GM21367 (cell line): Measurements from ENCODE around the gene ZGPAT.
"Not testable (repeated sequence)": the region's sequence is repeated elsewhere in the genome, so short reads cannot be mapped to it uniquely, and the experiment has no call there.

Experiments
- ATAC-seq: cut with Tn5 transposase; IDR thresholded peaks from one replicate; pipeline ENCODE4 v1.9.1; 2021; ENCODE audit not compliant: unreplicated experiment

Gene ZGPAT

GRCh38 chr20:63707558-63708300 lies at the start of gene ZGPAT, which contains the start of gene ARFRP1:
Gene ZGPAT (plus strand): TSS chr20:63708039. CDS start chr20:63708581, 542 bp downstream.
Gene ARFRP1 (minus strand): TSS chr20:63707976. CDS start chr20:63707091, 885 bp downstream.
- peak; percentile 50 for ATAC-seq

GRCh38 chr20:63658749-63659187 lies 49.1 kb upstream of the ZGPAT start:
- ATAC-seq = no peak

GRCh38 chr20:63659370-63659769 lies 48.5 kb upstream of the ZGPAT start:
- no peak for ATAC-seq

GRCh38 chr20:63660174-63660573 lies 47.7 kb upstream of the ZGPAT start:
- ATAC-seq = not testable (repeated sequence)

- no peak for ATAC-seq
These were observed 47.2 kb upstream of the ZGPAT start for GRCh38 chr20:63660622-63661021.

- no peak for ATAC-seq
These were observed 46.7 kb upstream of the ZGPAT start for GRCh38 chr20:63661108-63661507.

GRCh38 chr20:63661959-63662812 lies 45.7 kb upstream of the ZGPAT start:
- ATAC-seq = no peak

- no peak for ATAC-seq
These were observed 45.0 kb upstream of the ZGPAT start for GRCh38 chr20:63662813-63663189.

- ATAC-seq = no peak
These were observed 44.3 kb upstream of the ZGPAT start for GRCh38 chr20:63663332-63664066.

- ATAC-seq = no peak
These were observed 43.5 kb upstream of the ZGPAT start for GRCh38 chr20:63664143-63664851.

- no peak for ATAC-seq
These were observed 42.8 kb upstream of the ZGPAT start for GRCh38 chr20:63664861-63665594.

- ATAC-seq = no peak
These were observed 42.1 kb upstream of the ZGPAT start for GRCh38 chr20:63665708-63666107.

- ATAC-seq = no peak
These were observed 40.0 kb upstream of the ZGPAT start for GRCh38 chr20:63667858-63668257.

- ATAC-seq = no peak
These were observed 39.5 kb upstream of the ZGPAT start for GRCh38 chr20:63668351-63668750.

- not testable (repeated sequence) for ATAC-seq
These were observed 36.1 kb upstream of the ZGPAT start for GRCh38 chr20:63671695-63672094.

- no peak for ATAC-seq
These were observed 35.2 kb upstream of the ZGPAT start for GRCh38 chr20:63672666-63673065.

- no peak for ATAC-seq
These were observed 33.9 kb upstream of the ZGPAT start for GRCh38 chr20:63673951-63674350.

GRCh38 chr20:63675681-63676368 lies 32.0 kb upstream of the ZGPAT start:
- no peak for ATAC-seq

- no peak for ATAC-seq
These were observed 29.8 kb upstream of the ZGPAT start for GRCh38 chr20:63678071-63678470.
